ENCODE data around the gene FITM1.

FITM1 gene

DNA sequence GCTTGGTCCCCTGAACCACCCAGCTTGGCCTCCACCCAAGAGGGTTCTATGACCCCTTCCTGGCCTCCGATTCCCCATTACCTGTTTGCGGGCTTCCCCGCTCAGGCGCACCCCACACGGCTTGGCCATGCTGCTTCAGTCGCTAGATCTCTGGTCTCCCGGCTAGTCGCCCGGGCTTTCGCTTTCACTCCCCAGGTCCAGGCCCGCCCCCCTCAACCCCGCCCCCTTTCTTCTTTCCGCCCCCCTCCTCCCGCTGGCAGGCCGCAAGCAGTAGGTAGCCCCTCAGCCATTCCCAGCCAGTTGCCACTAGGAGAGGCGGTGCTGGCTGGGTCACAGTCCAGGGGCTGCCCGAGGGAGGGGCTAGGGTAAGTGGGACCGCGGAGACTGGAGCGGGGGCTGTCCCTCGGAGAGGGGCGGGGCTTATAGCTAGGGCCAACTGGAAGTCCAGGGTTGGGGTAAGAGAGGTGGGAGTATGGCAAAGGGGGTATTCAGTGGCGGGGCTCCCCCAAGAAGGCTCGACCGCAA, 16.1 kb downstream of the FITM1 start, which contains the start of gene PSME2:
PSME2 (minus strand) TSS at position 158 of the 525 bp plus-strand sequence; CDS start at position 129, 29 bp downstream.
- Histone ChIP-seq H3K9me3 (replicated peaks; ENCODE audit: low read length) (no peaks in the 10 kb centered on the region), H3K27me3 (ENCODE audit: control insufficient read depth, insufficient read depth, low read length) (no peaks in the 10 kb centered on the region), H3K4me2 (ENCODE audit: low read length) (peak within 1 kb of the TSS; percentile 95), H3K4me3 (ENCODE audit: low read length) (peak within 1 kb of the TSS; percentile 93), H3K4me1 (ENCODE audit: control insufficient read depth, insufficient read depth, low read length) (peaks cover 34% of the 10 kb centered on the region), H3K9ac (ENCODE audit: low read depth, low read length) (peak within 1 kb of the TSS; percentile 90), H3K36me3 (ENCODE audit: insufficient read depth, low read length) (peaks cover 30% of the 10 kb centered on the region)

DNA sequence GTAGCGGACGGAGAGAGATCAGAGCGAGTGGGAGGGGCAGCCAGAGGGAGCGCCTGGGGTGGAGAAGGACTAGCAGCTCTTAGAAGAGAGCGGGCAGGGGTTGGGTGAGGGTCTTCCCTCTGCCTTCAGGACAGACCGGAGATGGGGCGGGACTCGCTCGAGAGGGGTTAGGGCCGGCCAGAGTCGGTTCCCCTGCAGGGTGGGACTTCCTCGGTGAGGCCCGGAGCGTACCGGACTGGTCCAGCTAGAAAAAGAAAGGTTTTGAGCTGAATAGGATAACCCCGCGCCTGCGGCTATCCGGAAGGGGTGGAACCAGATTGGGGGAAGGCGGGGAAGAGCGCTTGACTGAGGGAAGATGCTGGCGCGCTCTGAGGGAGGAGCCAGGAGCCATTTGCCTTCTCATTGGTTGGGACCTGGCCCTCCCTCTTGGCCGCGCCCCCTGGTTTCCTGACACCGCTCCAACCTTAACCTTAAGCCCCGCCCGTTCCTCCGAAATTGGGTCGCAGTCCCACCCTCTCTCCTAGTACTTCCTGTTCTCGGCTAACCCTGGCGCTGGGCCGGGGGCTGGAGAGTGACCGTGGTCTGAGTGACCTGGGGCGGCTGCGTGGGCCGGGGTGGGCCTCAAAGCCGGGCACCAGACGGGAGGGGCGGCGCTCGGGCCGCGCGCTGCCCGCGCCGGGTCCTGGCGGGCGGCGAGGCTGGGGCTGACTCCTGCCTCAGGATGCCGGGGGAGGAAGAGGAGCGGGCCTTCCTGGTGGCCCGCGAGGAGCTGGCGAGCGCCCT, 16.7 kb downstream of the FITM1 start, which contains the start of gene RNF31:
RNF31 (plus strand) TSS at position 521 of the 783 bp plus-strand sequence; CDS start at position 722, 201 bp downstream.
- Histone ChIP-seq H3K9ac (ENCODE audit: low read depth, low read length) (peak within 1 kb of the TSS; percentile 90), H3K9me3 (replicated peaks; ENCODE audit: low read length) (no peaks in the 10 kb centered on the region), H3K27me3 (ENCODE audit: control insufficient read depth, insufficient read depth, low read length) (no peaks in the 10 kb centered on the region), H3K4me2 (ENCODE audit: low read length) (peak within 1 kb of the TSS; percentile 95), H3K4me3 (ENCODE audit: low read length) (peak within 1 kb of the TSS; percentile 93), H3K4me1 (ENCODE audit: control insufficient read depth, insufficient read depth, low read length) (peaks cover 29% of the 10 kb centered on the region), H3K36me3 (ENCODE audit: insufficient read depth, low read length) (peaks cover 37% of the 10 kb centered on the region)

DNA sequence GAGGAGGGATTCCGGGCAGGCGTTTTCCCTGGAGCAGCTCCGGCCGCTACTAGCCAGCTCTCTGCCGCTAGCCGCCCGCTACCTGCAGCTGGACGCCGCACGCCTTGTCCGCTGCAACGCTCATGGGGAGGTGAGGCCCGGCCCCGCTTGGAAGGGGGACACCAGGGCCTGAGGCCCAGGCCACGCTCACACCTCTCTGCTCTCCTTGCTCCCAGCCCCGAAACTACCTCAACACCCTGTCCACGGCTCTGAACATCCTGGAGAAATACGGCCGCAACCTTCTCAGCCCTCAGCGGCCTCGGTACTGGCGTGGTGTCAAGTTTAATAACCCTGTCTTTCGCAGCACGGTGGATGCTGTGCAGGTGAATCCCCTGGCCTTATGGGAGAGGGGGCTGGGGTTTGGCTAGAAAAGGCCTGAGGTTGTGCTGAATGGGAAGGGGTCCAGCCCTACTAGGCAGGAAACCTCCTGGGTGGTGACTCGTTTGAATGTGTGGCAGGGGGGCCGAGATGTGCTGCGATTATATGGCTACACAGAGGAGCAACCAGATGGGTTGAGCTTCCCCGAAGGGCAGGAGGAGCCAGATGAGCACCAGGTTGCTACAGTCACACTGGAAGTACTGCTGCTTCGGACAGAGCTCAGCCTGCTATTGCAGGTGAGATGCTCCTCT, 17.4 kb downstream of the FITM1 start:
- Histone ChIP-seq H3K4me3 (ENCODE audit: low read length) (peak overlapping the region; percentile 93), H3K4me1 (ENCODE audit: control insufficient read depth, insufficient read depth, low read length) (peaks cover 29% of the 10 kb centered on the region), H3K27me3 (ENCODE audit: control insufficient read depth, insufficient read depth, low read length) (no peaks in the 10 kb centered on the region), H3K9ac (ENCODE audit: low read depth, low read length) (peak overlapping the region; percentile 90), H3K4me2 (ENCODE audit: low read length) (peak overlapping the region; percentile 95), H3K9me3 (replicated peaks; ENCODE audit: low read length) (no peaks in the 10 kb centered on the region), H3K36me3 (ENCODE audit: insufficient read depth, low read length) (peaks cover 40% of the 10 kb centered on the region)

DNA sequence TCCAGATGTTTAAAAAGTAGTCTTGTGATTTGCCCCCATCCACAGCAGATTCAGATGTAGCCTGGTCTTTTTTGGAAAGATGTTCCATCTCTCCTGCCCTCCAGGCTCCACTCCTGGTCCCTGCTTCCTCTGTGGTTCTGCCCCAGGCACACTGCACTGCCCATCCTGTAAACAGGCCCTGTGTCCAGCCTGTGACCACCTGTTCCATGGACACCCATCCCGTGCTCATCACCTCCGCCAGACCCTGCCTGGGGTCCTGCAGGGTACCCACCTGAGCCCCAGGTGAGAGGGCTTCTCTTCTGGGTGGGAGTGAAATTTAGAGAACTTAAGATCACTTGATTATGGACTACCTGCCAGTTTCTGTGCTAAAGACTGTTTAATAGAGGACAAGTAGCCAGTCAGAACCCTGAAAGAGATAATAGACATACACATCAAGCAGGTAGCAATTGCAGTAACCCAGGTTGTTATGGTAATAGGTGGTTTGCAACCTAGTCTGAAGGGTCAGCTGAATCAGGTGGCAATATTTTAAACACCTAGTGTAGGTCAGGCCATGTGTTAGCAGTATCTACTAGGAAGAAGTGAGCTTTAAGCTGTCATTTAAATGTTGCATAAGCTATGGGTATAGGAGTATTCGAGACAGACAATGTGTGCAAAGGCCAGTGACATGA, 19.0 kb downstream of the FITM1 start:
- peaks cover 34% of the 10 kb centered on the region for H3K36me3 ChIP-seq (ENCODE audit: insufficient read depth, low read length)
- no peaks in the 10 kb centered on the region for H3K9me3 ChIP-seq (replicated peaks; ENCODE audit: low read length)
- no peak overlapping the region for H3K4me2 ChIP-seq (ENCODE audit: low read length)
- H3K4me1 ChIP-seq (ENCODE audit: control insufficient read depth, insufficient read depth, low read length), result peaks cover 18% of the 10 kb centered on the region
- no peak overlapping the region for H3K4me3 ChIP-seq (ENCODE audit: low read length)
- H3K27me3 ChIP-seq (ENCODE audit: control insufficient read depth, insufficient read depth, low read length), result no peaks in the 10 kb centered on the region
- no peak overlapping the region for H3K9ac ChIP-seq (ENCODE audit: low read depth, low read length)

DNA sequence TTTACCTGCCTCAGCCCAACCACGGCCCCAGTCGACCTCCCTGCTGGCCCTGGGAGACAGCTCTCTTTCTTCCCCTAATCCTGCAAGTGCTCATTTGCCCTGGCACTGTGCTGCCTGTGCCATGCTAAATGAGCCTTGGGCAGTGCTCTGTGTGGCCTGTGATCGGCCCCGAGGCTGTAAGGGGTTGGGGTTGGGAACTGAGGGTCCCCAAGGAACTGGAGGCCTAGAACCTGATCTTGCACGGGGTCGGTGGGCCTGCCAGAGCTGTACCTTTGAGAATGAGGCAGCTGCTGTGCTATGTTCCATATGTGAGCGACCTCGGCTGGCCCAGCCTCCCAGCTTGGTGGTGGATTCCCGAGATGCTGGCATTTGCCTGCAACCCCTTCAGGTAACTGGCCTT, 19.6 kb downstream of the FITM1 start:
- H3K9ac ChIP-seq (ENCODE audit: low read depth, low read length), result no peak overlapping the region
- no peaks in the 10 kb centered on the region for H3K27me3 ChIP-seq (ENCODE audit: control insufficient read depth, insufficient read depth, low read length)
- H3K4me1 ChIP-seq (ENCODE audit: control insufficient read depth, insufficient read depth, low read length), result peaks cover 18% of the 10 kb centered on the region
- peaks cover 39% of the 10 kb centered on the region for H3K36me3 ChIP-seq (ENCODE audit: insufficient read depth, low read length)
- no peak overlapping the region for H3K4me3 ChIP-seq (ENCODE audit: low read length)
- H3K9me3 ChIP-seq (replicated peaks; ENCODE audit: low read length), result no peaks in the 10 kb centered on the region
- H3K4me2 ChIP-seq (ENCODE audit: low read length), result no peak overlapping the region

DNA sequence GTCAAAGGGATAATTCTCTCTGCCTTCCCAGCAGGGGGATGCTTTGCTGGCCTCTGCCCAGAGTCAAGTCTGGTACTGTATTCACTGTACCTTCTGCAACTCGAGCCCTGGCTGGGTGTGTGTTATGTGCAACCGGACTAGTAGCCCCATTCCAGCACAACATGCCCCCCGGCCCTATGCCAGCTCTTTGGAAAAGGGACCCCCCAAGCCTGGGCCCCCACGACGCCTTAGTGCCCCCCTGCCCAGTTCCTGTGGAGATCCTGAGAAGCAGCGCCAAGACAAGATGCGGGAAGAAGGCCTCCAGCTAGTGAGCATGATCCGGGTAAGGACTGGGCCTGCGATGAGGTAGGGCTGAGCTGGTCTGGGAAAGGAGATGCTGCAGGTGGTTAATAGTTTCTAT, 20.1 kb downstream of the FITM1 start:
- Histone ChIP-seq H3K4me1 (ENCODE audit: control insufficient read depth, insufficient read depth, low read length) (peaks cover 13% of the 10 kb centered on the region), H3K9me3 (replicated peaks; ENCODE audit: low read length) (no peaks in the 10 kb centered on the region), H3K9ac (ENCODE audit: low read depth, low read length) (no peak overlapping the region), H3K4me2 (ENCODE audit: low read length) (no peak overlapping the region), H3K27me3 (ENCODE audit: control insufficient read depth, insufficient read depth, low read length) (no peaks in the 10 kb centered on the region), H3K36me3 (ENCODE audit: insufficient read depth, low read length) (peaks cover 44% of the 10 kb centered on the region), H3K4me3 (ENCODE audit: low read length) (no peak overlapping the region)

DNA sequence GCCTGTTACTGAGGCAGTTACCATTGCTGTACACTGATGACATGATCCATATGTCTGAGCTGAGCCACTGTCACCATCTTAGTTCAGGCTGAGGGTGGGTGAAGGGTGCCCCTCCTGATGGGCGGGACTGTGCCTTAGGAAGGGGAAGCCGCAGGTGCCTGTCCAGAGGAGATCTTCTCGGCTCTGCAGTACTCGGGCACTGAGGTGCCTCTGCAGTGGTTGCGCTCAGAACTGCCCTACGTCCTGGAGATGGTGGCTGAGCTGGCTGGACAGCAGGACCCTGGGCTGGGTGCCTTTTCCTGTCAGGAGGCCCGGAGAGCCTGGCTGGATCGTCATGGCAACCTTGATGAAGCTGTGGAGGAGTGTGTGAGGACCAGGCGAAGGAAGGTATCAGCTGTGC, 20.5 kb downstream of the FITM1 start:
- Histone ChIP-seq H3K4me2 (ENCODE audit: low read length) (no peak overlapping the region), H3K9ac (ENCODE audit: low read depth, low read length) (no peak overlapping the region), H3K36me3 (ENCODE audit: insufficient read depth, low read length) (peaks cover 48% of the 10 kb centered on the region), H3K27me3 (ENCODE audit: control insufficient read depth, insufficient read depth, low read length) (no peaks in the 10 kb centered on the region), H3K4me3 (ENCODE audit: low read length) (no peak overlapping the region), H3K4me1 (ENCODE audit: control insufficient read depth, insufficient read depth, low read length) (peaks cover 8% of the 10 kb centered on the region), H3K9me3 (replicated peaks; ENCODE audit: low read length) (no peaks in the 10 kb centered on the region)

DNA sequence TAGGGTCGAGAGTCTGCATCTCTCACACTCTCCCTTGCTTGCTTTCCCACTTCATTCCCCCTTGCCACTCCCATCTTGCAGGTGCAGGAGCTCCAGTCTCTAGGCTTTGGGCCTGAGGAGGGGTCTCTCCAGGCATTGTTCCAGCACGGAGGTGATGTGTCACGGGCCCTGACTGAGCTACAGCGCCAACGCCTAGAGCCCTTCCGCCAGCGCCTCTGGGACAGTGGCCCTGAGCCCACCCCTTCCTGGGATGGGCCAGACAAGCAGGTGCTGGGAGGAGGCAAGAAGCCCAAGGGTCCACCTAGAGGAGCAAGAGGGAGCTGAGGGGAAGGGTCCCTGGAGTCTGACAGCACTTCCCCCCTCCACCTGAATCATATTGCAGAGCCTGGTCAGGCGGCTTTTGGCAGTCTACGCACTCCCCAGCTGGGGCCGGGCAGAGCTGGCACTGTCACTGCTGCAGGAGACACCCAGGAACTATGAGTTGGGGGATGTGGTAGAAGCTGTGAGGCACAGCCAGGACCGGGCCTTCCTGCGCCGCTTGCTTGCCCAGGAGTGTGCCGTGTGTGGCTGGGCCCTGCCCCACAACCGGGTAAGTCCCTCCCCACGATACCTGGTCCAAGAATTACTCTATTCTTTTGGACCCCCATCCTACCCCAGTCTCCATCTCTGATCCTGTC, 21.1 kb downstream of the FITM1 start:
- H3K9ac ChIP-seq (ENCODE audit: low read depth, low read length), result no peak overlapping the region
- no peak overlapping the region for H3K4me2 ChIP-seq (ENCODE audit: low read length)
- H3K9me3 ChIP-seq (replicated peaks; ENCODE audit: low read length), result no peaks in the 10 kb centered on the region
- peaks cover 7% of the 10 kb centered on the region for H3K4me1 ChIP-seq (ENCODE audit: control insufficient read depth, insufficient read depth, low read length)
- no peak overlapping the region for H3K4me3 ChIP-seq (ENCODE audit: low read length)
- no peaks in the 10 kb centered on the region for H3K27me3 ChIP-seq (ENCODE audit: control insufficient read depth, insufficient read depth, low read length)
- H3K36me3 ChIP-seq (ENCODE audit: insufficient read depth, low read length), result peaks cover 49% of the 10 kb centered on the region

DNA sequence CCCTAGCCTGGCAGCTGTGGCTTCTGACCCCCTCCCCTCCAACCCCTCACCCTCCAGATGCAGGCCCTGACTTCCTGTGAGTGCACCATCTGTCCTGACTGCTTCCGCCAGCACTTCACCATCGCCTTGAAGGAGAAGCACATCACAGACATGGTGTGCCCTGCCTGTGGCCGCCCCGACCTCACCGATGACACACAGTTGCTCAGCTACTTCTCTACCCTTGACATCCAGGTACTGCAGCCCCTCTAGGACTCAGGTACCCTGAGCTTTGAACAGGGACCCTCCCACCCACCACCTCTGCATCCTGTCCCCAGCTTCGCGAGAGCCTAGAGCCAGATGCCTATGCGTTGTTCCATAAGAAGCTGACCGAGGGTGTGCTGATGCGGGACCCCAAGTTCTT, 24.6 kb downstream of the FITM1 start:
- H3K27me3 ChIP-seq (ENCODE audit: control insufficient read depth, insufficient read depth, low read length), result no peaks in the 10 kb centered on the region
- H3K4me1 ChIP-seq (ENCODE audit: control insufficient read depth, insufficient read depth, low read length), result no peaks in the 10 kb centered on the region
- H3K9me3 ChIP-seq (replicated peaks; ENCODE audit: low read length), result no peaks in the 10 kb centered on the region
- H3K9ac ChIP-seq (ENCODE audit: low read depth, low read length), result no peak overlapping the region
- peaks cover 65% of the 10 kb centered on the region for H3K36me3 ChIP-seq (ENCODE audit: insufficient read depth, low read length)
- H3K4me2 ChIP-seq (ENCODE audit: low read length), result no peak overlapping the region
- H3K4me3 ChIP-seq (ENCODE audit: low read length), result no peak overlapping the region

DNA sequence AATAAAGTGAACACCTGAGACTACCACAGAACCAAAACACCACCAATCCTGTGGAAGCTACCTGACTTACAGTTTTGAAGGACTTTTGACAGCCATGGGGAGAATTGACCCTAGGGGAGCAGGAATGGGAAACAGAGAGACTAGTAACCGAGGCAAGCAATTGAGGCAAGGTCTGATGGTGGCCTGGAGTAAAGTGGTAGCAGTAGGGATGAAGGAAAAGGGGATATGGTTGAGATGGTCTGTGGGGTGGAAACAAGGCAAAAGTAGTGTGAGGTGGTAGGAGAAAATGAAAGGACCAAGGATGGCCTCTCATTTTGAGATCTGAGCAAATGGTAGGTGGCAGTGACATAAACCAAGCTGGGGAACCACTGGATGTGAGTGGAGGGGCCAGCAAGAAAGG, 26.4 kb downstream of the FITM1 start:
- Histone ChIP-seq H3K27me3 (ENCODE audit: control insufficient read depth, insufficient read depth, low read length) (no peaks in the 10 kb centered on the region), H3K4me1 (ENCODE audit: control insufficient read depth, insufficient read depth, low read length) (peaks cover 11% of the 10 kb centered on the region), H3K4me2 (ENCODE audit: low read length) (no peak overlapping the region), H3K9ac (ENCODE audit: low read depth, low read length) (no peak overlapping the region), H3K4me3 (ENCODE audit: low read length) (no peak overlapping the region), H3K9me3 (replicated peaks; ENCODE audit: low read length) (no peaks in the 10 kb centered on the region), H3K36me3 (ENCODE audit: insufficient read depth, low read length) (peaks cover 56% of the 10 kb centered on the region)

DNA sequence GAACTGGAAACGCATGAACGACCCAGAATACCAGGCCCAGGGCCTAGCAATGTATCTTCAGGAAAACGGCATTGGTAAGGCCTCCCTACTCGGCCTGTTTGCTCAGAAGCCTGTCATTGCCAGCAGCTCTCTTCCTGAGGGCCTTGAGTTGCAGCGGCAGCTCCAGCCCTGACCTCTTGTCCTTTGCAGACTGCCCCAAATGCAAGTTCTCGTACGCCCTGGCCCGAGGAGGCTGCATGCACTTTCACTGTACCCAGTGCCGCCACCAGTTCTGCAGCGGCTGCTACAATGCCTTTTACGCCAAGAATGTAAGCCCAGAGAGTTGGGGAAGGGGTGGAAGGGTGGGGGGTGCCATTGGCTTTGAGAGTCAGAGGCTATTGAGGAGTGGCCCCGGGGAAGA, 26.9 kb downstream of the FITM1 start:
- H3K27me3 ChIP-seq (ENCODE audit: control insufficient read depth, insufficient read depth, low read length), result no peaks in the 10 kb centered on the region
- H3K4me1 ChIP-seq (ENCODE audit: control insufficient read depth, insufficient read depth, low read length), result peaks cover 16% of the 10 kb centered on the region
- H3K4me3 ChIP-seq (ENCODE audit: low read length), result no peak overlapping the region
- no peak overlapping the region for H3K4me2 ChIP-seq (ENCODE audit: low read length)
- peaks cover 53% of the 10 kb centered on the region for H3K36me3 ChIP-seq (ENCODE audit: insufficient read depth, low read length)
- no peaks in the 10 kb centered on the region for H3K9me3 ChIP-seq (replicated peaks; ENCODE audit: low read length)
- H3K9ac ChIP-seq (ENCODE audit: low read depth, low read length), result no peak overlapping the region

Data from skeletal muscle satellite cell (primary cell).